ENCODE data around the gene CCSER2.

DNA sequence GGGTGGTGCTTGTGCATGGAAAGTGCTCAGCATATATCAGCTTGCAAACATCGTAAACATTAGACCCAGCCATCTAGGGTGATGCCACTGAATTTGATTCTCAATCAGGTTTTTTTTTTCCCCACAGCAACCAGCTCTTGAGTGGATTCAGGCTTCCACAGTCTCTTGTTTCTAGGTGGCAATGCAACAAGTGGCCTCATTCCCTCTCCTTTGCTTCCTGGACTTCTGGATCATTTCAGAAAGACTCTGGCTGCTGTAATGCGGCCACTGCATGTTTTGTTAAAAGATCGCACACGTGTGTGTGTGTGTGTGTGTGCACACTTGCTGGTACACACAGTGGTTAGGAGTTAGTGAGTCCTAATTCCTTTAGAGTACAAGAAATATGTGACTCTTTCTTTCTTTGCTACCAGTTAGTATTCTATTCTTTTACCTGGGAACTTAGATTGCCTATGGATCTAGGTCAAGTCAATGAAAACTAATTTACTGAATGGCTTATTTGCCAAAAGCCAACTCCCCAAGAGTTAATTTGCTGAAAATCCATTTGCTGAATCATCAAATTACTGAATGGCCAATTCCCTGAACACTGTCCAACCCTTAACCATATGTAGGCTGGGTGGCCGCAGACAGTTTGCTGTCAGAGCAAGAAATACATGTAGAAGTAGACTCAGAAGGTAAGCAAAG, 222.5 kb downstream of the CCSER2 start:
- TF ChIP-seq ZNF384 (IDR thresholded peaks at IDR 0.05) (no peak), FOXA1 (IDR thresholded peaks at IDR 0.05) (no peak), BHLHE40 (IDR thresholded peaks at IDR 0.05; ENCODE audit: borderline replicate concordance) (no peak), ELF4 (IDR thresholded peaks at IDR 0.05) (no peak), HDGF (IDR thresholded peaks at IDR 0.05; ENCODE audit: borderline replicate concordance) (no peak), FOXK2 (IDR thresholded peaks at IDR 0.05) (no peak), ARNT (IDR thresholded peaks at IDR 0.05) (no peak), TARDBP (IDR thresholded peaks at IDR 0.05) (no peak), FOXM1 (IDR thresholded peaks at IDR 0.05; ENCODE audit: borderline replicate concordance) (no peak), PKNOX1 (IDR thresholded peaks at IDR 0.05) (no peak)
